OCI-LY3 (cell line): Measurements from ENCODE around the gene EARS2.
"Not testable (repeated sequence)": the region's sequence is repeated elsewhere in the genome, so short reads cannot be mapped to it uniquely, and the experiment has no call there.

Source experiments
- H2AFZ ChIP-seq: fragments of 200-600, 300-600 bp; shearing (Covaris generic); 2 replicates; pipeline ENCODE4 v1.6.0; 2014; ENCODE audit warnings: antibody characterized with exemption, low read depth, low read length
- H3K27ac ChIP-seq: fragments of 200-600, 300-600 bp; sonication (generic); 2 replicates; pipeline ENCODE4 v1.5.1; 2014; ENCODE audit warnings: mild to moderate bottlenecking, low read length, moderate library complexity, mixed read lengths
- H3K27me3 ChIP-seq: fragments of 200-600, 300-600 bp; sonication (generic); 2 replicates; pipeline ENCODE4 v1.6.1; 2014; ENCODE audit warnings: low read depth, low read length, mixed read lengths
- H3K36me3 ChIP-seq: fragments of 200-600, 300-600 bp; sonication (generic); replicated peaks from 2 replicates; pipeline ENCODE3; 2014; ENCODE audit warnings: low read depth, low read length, mixed read lengths
- H3K4me1 ChIP-seq: fragments of 300-600, 200-600 bp; sonication (generic); 2 replicates; pipeline ENCODE4 v1.6.1; 2014; ENCODE audit warnings: low read length, mixed read lengths
- H3K4me2 ChIP-seq: fragments of 200-600, 300-600 bp; sonication (generic); 2 replicates; pipeline ENCODE4 v1.6.1; 2014; ENCODE audit warnings: low read length, mixed read lengths
- H3K4me3 ChIP-seq: fragments of 300-600, 200-600 bp; sonication (generic); 2 replicates; pipeline ENCODE4 v1.5.1; 2014; ENCODE audit warnings: antibody characterized with exemption, mild to moderate bottlenecking, low read length, moderate library complexity
- H3K79me2 ChIP-seq: fragments of 300-600, 200-600 bp; shearing (Covaris generic); 2 replicates; pipeline ENCODE4 v1.6.1; 2014; ENCODE audit warnings: mild to moderate bottlenecking, low read length, mixed read lengths
- H3K9ac ChIP-seq: fragments of 300-600, 200-600 bp; shearing (Covaris generic); 2 replicates; pipeline ENCODE4 v1.6.0; 2014; ENCODE audit warnings: mild to moderate bottlenecking, low read length, moderate library complexity
- H3K9me3 ChIP-seq: fragments of 200-600, 300-600 bp; shearing (Covaris generic); 2 replicates; pipeline ENCODE4 v1.6.1; 2014; ENCODE audit warnings: low read length, mixed read lengths; ENCODE audit not compliant: insufficient read depth
- H4K20me1 ChIP-seq: fragments of 200-600, 300-600 bp; sonication (generic); 2 replicates; pipeline ENCODE4 v1.6.1; 2016; ENCODE audit warnings: low read length, mixed read lengths; ENCODE audit not compliant: insufficient read depth
- CTCF ChIP-seq: fragments of 200-600, 300-600 bp; sonication (generic); IDR thresholded peaks from 2 replicates; pipeline ENCODE4 v1.5.1; 2014; ENCODE audit warnings: antibody characterized with exemption, low read length, low read depth
- EZH2phosphoT487 ChIP-seq: fragments of 200-600 bp; shearing (Covaris generic); IDR thresholded peaks from 2 replicates; pipeline ENCODE4 v1.6.1; 2018; ENCODE audit warnings: antibody characterized with exemption, mixed run types, low read depth

Gene EARS2

GRCh38 chr16:23514381-23515152, 42.6 kb downstream of the EARS2 start:
- Histone ChIP-seq H3K4me2 (no peak overlapping the region), H3K9ac (no peak overlapping the region), H3K27ac (no peak overlapping the region), H4K20me1 (no peaks in the 10 kb centered on the region; the same call in 1 of the 2 replicates), H3K9me3 (no peaks in the 10 kb centered on the region), H3K4me1 (peaks cover 37% of the 10 kb centered on the region), H3K4me3 (no peak overlapping the region), H3K36me3 (peaks cover 11% of the 10 kb centered on the region), H3K79me2 (peaks cover 8% of the 10 kb centered on the region), H2AFZ (no peak overlapping the region), H3K27me3 (no peaks in the 10 kb centered on the region)
- TF ChIP-seq EZH2phosphoT487, result no peak
- no peak for TF ChIP-seq CTCF

GRCh38 chr16:23512168-23512695, 44.9 kb downstream of the EARS2 start:
- H3K9ac ChIP-seq, result no peak overlapping the region
- no peaks in the 10 kb centered on the region for H3K27me3 ChIP-seq
- peaks cover 24% of the 10 kb centered on the region for H3K36me3 ChIP-seq
- H3K4me1 ChIP-seq, result peaks cover 26% of the 10 kb centered on the region
- H3K9me3 ChIP-seq, result no peaks in the 10 kb centered on the region
- no peak overlapping the region for H3K4me2 ChIP-seq
- no peak overlapping the region for H3K4me3 ChIP-seq
- no peak overlapping the region for H2AFZ ChIP-seq
- H4K20me1 ChIP-seq, result peaks cover 22% of the 10 kb centered on the region
- TF ChIP-seq EZH2phosphoT487 (no peak), CTCF (no peak)
- H3K79me2 ChIP-seq, result peaks cover 31% of the 10 kb centered on the region
- no peak overlapping the region for H3K27ac ChIP-seq

- no peak overlapping the region for H2AFZ ChIP-seq
- peaks cover 36% of the 10 kb centered on the region for H3K79me2 ChIP-seq
- H3K4me1 ChIP-seq, result peaks cover 28% of the 10 kb centered on the region
- no peak overlapping the region for H3K4me2 ChIP-seq
- no peak overlapping the region for H3K4me3 ChIP-seq
- H4K20me1 ChIP-seq, result peaks cover 27% of the 10 kb centered on the region
- H3K9me3 ChIP-seq, result no peaks in the 10 kb centered on the region
- H3K36me3 ChIP-seq, result peaks cover 24% of the 10 kb centered on the region
- no peaks in the 10 kb centered on the region for H3K27me3 ChIP-seq
- TF ChIP-seq EZH2phosphoT487 (no peak), CTCF (no peak)
- H3K9ac ChIP-seq, result no peak overlapping the region
- H3K27ac ChIP-seq, result no peak overlapping the region
Measured at GRCh38 chr16:23511731-23512130, 45.4 kb downstream of the EARS2 start.

- peaks cover 31% of the 10 kb centered on the region for H3K4me1 ChIP-seq
- H4K20me1 ChIP-seq, result peaks cover 35% of the 10 kb centered on the region
- not testable (repeated sequence) for H2AFZ ChIP-seq, H3K27me3 ChIP-seq, H3K9me3 ChIP-seq
- peak overlapping the region; percentile 100 for H3K4me3 ChIP-seq
- H3K36me3 ChIP-seq, result peaks cover 28% of the 10 kb centered on the region
- H3K4me2 ChIP-seq, result peak overlapping the region; percentile 99
- peak overlapping the region; percentile 40 for H3K27ac ChIP-seq
- H3K9ac ChIP-seq, result peak overlapping the region; percentile 90; the same call in 1 of the 2 replicates
- peaks cover 44% of the 10 kb centered on the region for H3K79me2 ChIP-seq
Measured at GRCh38 chr16:23510915-23511270, 46.3 kb downstream of the EARS2 start.
